Spleen (tissue), 11 donors: Measurements from ENCODE around the gene RASSF5. TPM values are rescaled to one million over a fixed set of nuclear protein-coding genes. Genes with fewer than 3 reads are reported as not detected.
A peak's percentile ranks its signal among the peaks of the same experiment; 100 is the strongest.

ENCODE experiments used
- DNase-seq: peaks from one replicate; pipeline ENCODE4 v3.0.0-alpha.2; 2020
- H3K27ac ChIP-seq, 8 donors: fragments of 200-600 bp; sonication (generic) in 7 of 8; 1 replicate in 4 of 8; 2 replicates in 4 of 8; pipeline versions ENCODE4 v1.5.0 to v1.8.0; 2016 to 2021; ENCODE audit warnings: inconsistent platforms in 4 of 8, mild to moderate bottlenecking in 4 of 8, moderate library complexity in 1 of 8
- H3K27me3 ChIP-seq, 7 donors: fragments of 200-600 bp; sonication (generic) in 6 of 7; replicated peaks in 1 of 7; 1 replicate in 4 of 7; 2 replicates in 3 of 7; pipeline versions ENCODE4 v1.5.0 to v1.8.0; 2016 to 2021; ENCODE audit warnings: inconsistent platforms in 3 of 7, mild to moderate bottlenecking in 1 of 7
- H3K36me3 ChIP-seq, 6 donors: fragments of 200-600 bp; sonication (generic) in 5 of 6; 1 replicate in 4 of 6; 2 replicates in 2 of 6; pipeline versions ENCODE4 v1.5.0 to v1.8.0; 2016 to 2021; ENCODE audit warnings: inconsistent platforms in 2 of 6
- H3K4me1 ChIP-seq, 6 donors: fragments of 200-600 bp; sonication (generic) in 5 of 6; 1 replicate in 3 of 6; 2 replicates in 3 of 6; pipeline versions ENCODE4 v1.5.0 to v1.8.0; 2016 to 2021; ENCODE audit warnings: inconsistent platforms in 3 of 6
- H3K4me3 ChIP-seq, 8 donors: fragments of 200-600 bp; sonication (generic) in 7 of 8; 1 replicate in 4 of 8; 2 replicates in 4 of 8; pipeline versions ENCODE4 v1.5.0 to v1.8.0; 2016 to 2021; ENCODE audit warnings: inconsistent platforms in 4 of 8, mild to moderate bottlenecking in 4 of 8, moderate library complexity in 2 of 8
- H3K9me3 ChIP-seq, 8 donors: fragments of 200-600 bp; sonication (generic) in 7 of 8; 1 replicate in 4 of 8; 2 replicates in 4 of 8; pipeline versions ENCODE4 v1.5.0 to v1.8.0; 2016 to 2021; ENCODE audit warnings: inconsistent platforms in 4 of 8
- POLR2A ChIP-seq, 3 donors: fragments of 450-650 bp; IDR thresholded peaks; one replicate each; pipeline ENCODE4 v1.5.1; 2017; ENCODE audit warnings: antibody characterized with exemption in 3 of 3, mild to moderate bottlenecking in 1 of 3
- POLR2AphosphoS5 ChIP-seq, 3 donors: sonication (generic); formaldehyde crosslinking; IDR thresholded peaks; one replicate each; pipeline ENCODE4 v1.5.1; 2017; ENCODE audit warnings: antibody characterized with exemption in 3 of 3
- WGBS, 5 donors: extraction: QIAGEN DNeasy Blood & Tissue Kit in 3 of 5; methylation state at CpG; one replicate each; pipeline versions ENCODE4 v1.1.5 to v1.1.7; 2013 to 2018; 5-methylcytosine and 5-hydroxymethylcytosine counted together
- intact Hi-C: fragments of 100-400 bp; cut with DNase I; formaldehyde crosslinking; loops from one replicate; pipeline ENCODE4 v1.15.0; 2023; ENCODE audit warnings: low total_unique reads
- polyA plus RNA-seq, 3 donors: library from polyadenylated mRNA; stranded (reverse); fragments of 200-250 nt; gene quantifications; one replicate each; pipeline ENCODE4 v1.2.1, GENCODE V29; 2013
- total RNA-seq, 7 donors: library from RNA; depleted of rRNA in 3 of 7; stranded (reverse); fragments of >200 nt in 3 of 7; fragmentation: NEBNext Ultra II Directional in 4 of 7; extraction: Animal tissue kit (Norgen Biotek cat#: 25700) in 4 of 7; gene quantifications; one replicate each; pipeline versions ENCODE4 v1.1.0 to v1.2.1, GENCODE V29; 2016 to 2021
- TF ChIP-seq, protein P1 (sequence below), 11 experiments: fragments of 200-600 bp in 7 of 11; fragments of 450-650 bp in 4 of 11; sonication (generic) in 4 of 11; IDR thresholded peaks in 8 of 11; conservative IDR thresholded peaks in 3 of 11; 1 replicate in 7 of 11; 2 replicates in 4 of 11; pipeline versions ENCODE4 v1.4.0 to v1.8.0; 2016 to 2021; ENCODE audit warnings: antibody characterized with exemption in 11 of 11, inconsistent platforms in 4 of 11, mild to moderate bottlenecking in 1 of 11
- donor health status: healthy with polysubstance abuse.
- donor health status: DM: no; HTN: no; CAD: no; lungs with moderate emphysema.
- donor health status: DM: no; HTN: no; CAD: no.
- donor health status: Bipolar disorder and iron deficiency.
- donor health status: healthy.
- donor health status: DM: no; HTN: no; CAD: no.
- donor health status: DM: yes; HTN: yes; CAD: no.

RASSF5 gene
- total and polyA plus RNA-seq, 10 donors, result 32.2 to 168 (median 127) TPM

GRCh38 chr1:206588492-206588891 is 81.2 kb downstream of the RASSF5 start:
- no peaks in the 10 kb centered on the region for H3K9me3 ChIP-seq
- intact Hi-C loops, result no loop called here
- H3K4me3 ChIP-seq, result no peak overlapping the region
- WGBS, 5 donors, result 72 to 85% (median 72%) methylated on average over 6 of the region's 6 CpGs
- peaks cover 7 to 100% (median 84%) of the 10 kb centered on the region in 6 donors for H3K36me3 ChIP-seq
- H3K4me1 ChIP-seq, result peaks cover 18 to 93% (median 61%) of the 10 kb centered on the region in 6 donors
- no peaks in the 10 kb centered on the region for H3K27me3 ChIP-seq
- peak overlapping the region in 7 of 8 donors; percentile 61 to 73 (median 66) for H3K27ac ChIP-seq
- no peak for DNase-seq
- TF ChIP-seq POLR2A (IDR thresholded peaks at IDR 0.05) (no peak), POLR2AphosphoS5 (IDR thresholded peaks at IDR 0.05) (no peak)
- TF ChIP-seq, protein P1, sequence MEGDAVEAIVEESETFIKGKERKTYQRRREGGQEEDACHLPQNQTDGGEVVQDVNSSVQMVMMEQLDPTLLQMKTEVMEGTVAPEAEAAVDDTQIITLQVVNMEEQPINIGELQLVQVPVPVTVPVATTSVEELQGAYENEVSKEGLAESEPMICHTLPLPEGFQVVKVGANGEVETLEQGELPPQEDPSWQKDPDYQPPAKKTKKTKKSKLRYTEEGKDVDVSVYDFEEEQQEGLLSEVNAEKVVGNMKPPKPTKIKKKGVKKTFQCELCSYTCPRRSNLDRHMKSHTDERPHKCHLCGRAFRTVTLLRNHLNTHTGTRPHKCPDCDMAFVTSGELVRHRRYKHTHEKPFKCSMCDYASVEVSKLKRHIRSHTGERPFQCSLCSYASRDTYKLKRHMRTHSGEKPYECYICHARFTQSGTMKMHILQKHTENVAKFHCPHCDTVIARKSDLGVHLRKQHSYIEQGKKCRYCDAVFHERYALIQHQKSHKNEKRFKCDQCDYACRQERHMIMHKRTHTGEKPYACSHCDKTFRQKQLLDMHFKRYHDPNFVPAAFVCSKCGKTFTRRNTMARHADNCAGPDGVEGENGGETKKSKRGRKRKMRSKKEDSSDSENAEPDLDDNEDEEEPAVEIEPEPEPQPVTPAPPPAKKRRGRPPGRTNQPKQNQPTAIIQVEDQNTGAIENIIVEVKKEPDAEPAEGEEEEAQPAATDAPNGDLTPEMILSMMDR (IDR thresholded peaks at IDR 0.05 in 8 of 11, conservative IDR thresholded peaks at IDR 0.05 in 3 of 11), result no peak

DNA sequence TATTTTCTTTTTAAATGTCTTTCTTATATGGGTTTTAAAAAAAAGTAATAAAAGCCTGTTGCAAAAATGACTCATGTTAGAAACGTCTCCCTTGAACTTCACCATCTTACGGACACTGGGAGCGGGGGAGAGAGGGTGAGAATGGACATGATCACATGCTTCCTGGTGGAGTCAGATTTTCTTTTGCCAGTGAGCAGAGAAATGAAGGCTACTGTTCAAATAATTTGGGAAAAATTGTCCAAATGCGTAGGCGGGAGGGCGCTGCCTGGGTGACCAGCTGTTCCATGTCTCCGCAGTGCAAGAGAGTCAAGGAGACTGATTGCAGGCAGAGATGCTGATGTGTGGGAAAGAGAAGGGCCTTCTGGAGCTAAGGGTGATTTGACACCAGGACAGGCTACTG is 81.9 kb downstream of the RASSF5 start:
- WGBS, 5 donors, result 70 to 91% (median 85%) methylated on average over 7 of the region's 7 CpGs
- peak overlapping the region in 7 of 8 donors; percentile 27 to 73 (median 66) for H3K27ac ChIP-seq

DNA sequence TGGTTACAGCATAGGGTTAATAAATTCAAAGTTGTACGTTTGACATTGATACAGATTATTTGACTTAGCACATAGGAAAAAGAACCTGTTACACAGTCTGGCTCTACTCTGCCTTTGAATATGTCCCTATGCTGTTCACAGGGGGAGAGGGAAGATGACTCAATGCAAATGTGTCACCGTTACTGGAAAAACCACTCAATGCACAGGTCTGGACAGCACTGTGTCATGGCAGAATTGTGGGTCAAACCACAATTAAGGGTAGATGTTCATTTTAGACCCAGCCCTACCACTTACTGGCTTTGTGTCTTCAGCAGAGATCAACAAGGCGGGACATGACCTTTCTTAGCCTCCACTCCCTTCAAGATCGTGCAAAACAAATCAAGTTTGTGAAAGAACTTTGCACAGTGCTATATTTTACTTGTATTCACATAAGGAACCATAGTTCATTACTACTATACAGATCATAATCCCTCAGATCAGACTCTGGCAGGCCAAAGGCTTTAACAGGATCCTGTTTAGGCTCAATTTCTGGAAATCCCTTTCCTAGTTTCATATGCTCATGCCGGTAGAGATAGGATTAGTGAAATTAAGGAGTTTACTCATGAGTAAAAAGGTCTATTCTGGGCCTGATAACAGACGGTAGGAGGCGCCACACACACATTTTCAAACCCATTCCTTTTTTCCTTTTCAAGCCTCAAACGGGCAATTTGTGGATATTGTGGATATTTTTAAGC is 82.9 kb downstream of the RASSF5 start:
- Histone ChIP-seq H3K36me3 (peaks cover 3 to 100% (median 76%) of the 10 kb centered on the region in 6 donors), H3K4me1 (peaks cover 11 to 76% (median 45%) of the 10 kb centered on the region in 6 donors)

More for the DNA sequence above, 81.9 kb downstream of the RASSF5 start:
- no peak for DNase-seq
- H3K4me3 ChIP-seq, result no peak overlapping the region
- no peaks in the 10 kb centered on the region for H3K9me3 ChIP-seq
- peaks cover 12 to 86% (median 54%) of the 10 kb centered on the region in 6 donors for H3K4me1 ChIP-seq
- intact Hi-C loops, result no loop called here
- no peaks in the 10 kb centered on the region for H3K27me3 ChIP-seq
- peaks cover 7 to 100% (median 81%) of the 10 kb centered on the region in 6 donors for H3K36me3 ChIP-seq
- no peak for TF ChIP-seq POLR2A (IDR thresholded peaks at IDR 0.05)
- TF ChIP-seq POLR2AphosphoS5 (IDR thresholded peaks at IDR 0.05), result peak in 2 of 3 donors; percentile 60 to 83

GRCh38 chr1:206591226-206591625 is 83.9 kb downstream of the RASSF5 start:
- no peak for DNase-seq
- H3K27me3 ChIP-seq, result no peaks in the 10 kb centered on the region
- peaks cover 0 to 100% (median 76%) of the 10 kb centered on the region in 6 donors for H3K36me3 ChIP-seq
- TF ChIP-seq POLR2A (IDR thresholded peaks at IDR 0.05) (no peak), POLR2AphosphoS5 (IDR thresholded peaks at IDR 0.05) (no peak)
- TF ChIP-seq, protein P1 (IDR thresholded peaks at IDR 0.05 in 8 of 11, conservative IDR thresholded peaks at IDR 0.05 in 3 of 11), result no peak
- H3K4me3 ChIP-seq, result no peak overlapping the region
- H3K4me1 ChIP-seq, result peaks cover 11 to 65% (median 38%) of the 10 kb centered on the region in 6 donors
- peak overlapping the region in 7 of 8 donors; percentile 35 to 73 (median 66) for H3K27ac ChIP-seq
- WGBS, 5 donors, result 74 to 87% (median 83%) methylated on average over 5 of the region's 5 CpGs
- intact Hi-C loops, result no loop called here
- H3K9me3 ChIP-seq, result no peaks in the 10 kb centered on the region

More for the DNA sequence above, 82.9 kb downstream of the RASSF5 start:
- Histone ChIP-seq H3K9me3 (no peaks in the 10 kb centered on the region), H3K4me3 (no peak overlapping the region), H3K27me3 (no peaks in the 10 kb centered on the region), H3K27ac (peak overlapping the region; percentile 35 to 73 (median 62))
- intact Hi-C loops, result no loop called here
- WGBS, 5 donors, result 47 to 61% (median 58%) methylated on average over 8 of the region's 8 CpGs
- TF ChIP-seq POLR2A (IDR thresholded peaks at IDR 0.05) (no peak), POLR2AphosphoS5 (IDR thresholded peaks at IDR 0.05) (peak in 1 of 3 donors; percentile 73)
- TF ChIP-seq, protein P1 (IDR thresholded peaks at IDR 0.05 in 8 of 11, conservative IDR thresholded peaks at IDR 0.05 in 3 of 11), result peak in 4 of 11 experiments; percentile 20 to 25 (median 20)
- DNase-seq, result no peak
